MCF 10A (cell line): ENCODE results near the gene TIAM1. TPM values are rescaled to one million over a fixed set of nuclear protein-coding genes. Genes with fewer than 3 reads are reported as not detected.

ENCODE experiments used
- BruUV-seq: library from RNA; stranded (reverse); fragments of 400-500 nt; replicated peaks from 2 replicates; lab custom pipeline; 2021; lab: Mats Ljungman, UMichigan
- CTCF ChIA-PET: fragments of 300-600 bp; sonication (Branson Sonifier 250); formaldehyde crosslinking; extraction: SDS; loops from one replicate; lab custom pipeline; 2021; ENCODE audit warnings: antibody characterized with exemption, inconsistent platforms; lab: Yijun Ruan, JAX
- POLR2A ChIA-PET: fragments of 300-600, 350-650 bp; sonication (Branson Sonifier 250); formaldehyde crosslinking; extraction: SDS; loops from one replicate; lab custom pipeline; 2020; ENCODE audit warnings: antibody characterized with exemption, inconsistent platforms; lab: Yijun Ruan, JAX
- DNase-seq: peaks from one replicate; pipeline ENCODE4 v3.0.0-alpha.2; 2018; ENCODE audit not compliant: unreplicated experiment
- H3K27ac Mint-ChIP-seq: one replicate; pipeline ENCODE4 v1.8.0; 2022; ENCODE audit warnings: mild to moderate bottlenecking, low read depth, mixed read lengths; ENCODE audit not compliant: unreplicated experiment
- H3K27me3 Mint-ChIP-seq: one replicate; pipeline ENCODE4 v1.8.0; 2022; ENCODE audit warnings: mixed read lengths; ENCODE audit not compliant: insufficient read depth, unreplicated experiment
- H3K36me3 Mint-ChIP-seq: one replicate; pipeline ENCODE4 v1.8.0; 2022; ENCODE audit warnings: mild to moderate bottlenecking, moderate library complexity, mixed read lengths; ENCODE audit not compliant: insufficient read depth, unreplicated experiment
- H3K4me1 Mint-ChIP-seq: one replicate; pipeline ENCODE4 v1.8.0; 2022; ENCODE audit warnings: mixed read lengths; ENCODE audit not compliant: insufficient read depth, unreplicated experiment
- H3K4me3 Mint-ChIP-seq: one replicate; pipeline ENCODE4 v1.8.0; 2022; ENCODE audit warnings: mild to moderate bottlenecking, moderate library complexity, mixed read lengths; ENCODE audit not compliant: unreplicated experiment
- H3K9me3 Mint-ChIP-seq: one replicate; pipeline ENCODE4 v1.8.0; 2022; ENCODE audit warnings: mixed read lengths; ENCODE audit not compliant: unreplicated experiment
- CTCF ChIP-seq: fragments of 200-600 bp; IDR thresholded peaks from one replicate; pipeline ENCODE4 v1.8.0; 2022; ENCODE audit warnings: antibody characterized with exemption, mild to moderate bottlenecking; ENCODE audit not compliant: unreplicated experiment
- intact Hi-C: fragments of 100-400 bp; cut with micrococcal nuclease; formaldehyde crosslinking; loops from 2 replicates; pipeline ENCODE4 v1.14.1; 2022
- total RNA-seq: library from RNA; stranded (reverse); gene quantifications from 2 replicates; pipeline ENCODE4 v1.2.3, GENCODE V29; 2022

Gene TIAM1
- total RNA-seq, 1 experiment from 2014 or later, result 9.8 TPM

DNA sequence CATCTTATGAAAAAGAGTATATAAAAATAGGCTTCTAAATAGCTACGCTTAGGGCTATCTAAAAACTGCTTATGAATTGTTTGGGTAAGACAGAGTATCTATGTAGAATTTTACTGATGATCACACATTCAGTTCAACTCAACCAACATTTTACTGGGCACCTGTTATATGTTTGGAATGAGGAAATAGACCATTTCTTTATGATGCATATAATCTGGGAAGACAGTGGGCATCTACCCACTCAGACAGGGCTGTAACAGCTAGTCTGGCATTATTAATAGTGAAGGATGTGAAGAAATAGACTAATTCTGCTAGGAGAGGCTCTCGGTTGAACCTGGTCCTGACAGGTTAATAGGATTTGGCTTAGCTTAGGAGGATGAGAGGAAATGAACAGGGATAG lies 56.9 kb downstream of the TIAM1 start:
- no peaks in the 10 kb centered on the region for H3K27me3 Mint-ChIP-seq
- H3K4me1 Mint-ChIP-seq, result peaks cover 10% of the 10 kb centered on the region
- intact Hi-C loops, result no loop called here
- no peaks in the 10 kb centered on the region for H3K9me3 Mint-ChIP-seq
- TF ChIP-seq CTCF, result no peak
- DNase-seq, result no peak
- no peak overlapping the region for H3K27ac Mint-ChIP-seq
- H3K4me3 Mint-ChIP-seq, result no peak overlapping the region
- no TSS peak for BruUV-seq
- H3K36me3 Mint-ChIP-seq, result no peaks in the 10 kb centered on the region
- ChIA-PET POLR2A (interaction anchor here (0.7 kb wide), 2 partner anchors 26 to 314 kb away, joined by 3 to 4 read pairs; no protein-coding TSS in a partner anchor), CTCF (no interaction called here)

- no peak overlapping the region for H3K27ac Mint-ChIP-seq
- peaks cover 3% of the 10 kb centered on the region for H3K9me3 Mint-ChIP-seq
- intact Hi-C loops, result no loop called here
- peaks cover 14% of the 10 kb centered on the region for H3K4me1 Mint-ChIP-seq
- TF ChIP-seq CTCF, result no peak
- POLR2A ChIA-PET, result interaction anchor here (0.7 kb wide), 1 partner anchor 315 kb away, joined by 4 read pairs; no protein-coding TSS in a partner anchor
- CTCF ChIA-PET, result interaction anchor here (2.6 kb wide), 1 partner anchor 294 kb away, joined by 8 read pairs; no protein-coding TSS in a partner anchor
- no peaks in the 10 kb centered on the region for H3K36me3 Mint-ChIP-seq
- BruUV-seq, result no TSS peak
- H3K4me3 Mint-ChIP-seq, result no peak overlapping the region
- no peak for DNase-seq
- no peaks in the 10 kb centered on the region for H3K27me3 Mint-ChIP-seq
These were observed 57.4 kb downstream of the TIAM1 start for GRCh38 chr21:31286621-31287020.

GRCh38 chr21:31284797-31285397 lies 59.2 kb downstream of the TIAM1 start:
- Mint-ChIP-seq H3K27ac (no peak overlapping the region), H3K4me3 (no peak overlapping the region), H3K27me3 (no peaks in the 10 kb centered on the region), H3K36me3 (no peaks in the 10 kb centered on the region), H3K9me3 (peaks cover 7% of the 10 kb centered on the region), H3K4me1 (peaks cover 18% of the 10 kb centered on the region)
- DNase-seq, result peak; percentile 26
- intact Hi-C loops, result loop anchor here (5.0 kb wide), 1 partner anchor 57 kb away; the partner anchor contains the start of gene TIAM1
- POLR2A ChIA-PET, result interaction anchor here (0.6 to 1.3 kb wide), 2 partner anchors 11 to 26 kb away, joined by 3 to 6 read pairs; no protein-coding TSS in a partner anchor
- no peak for TF ChIP-seq CTCF
- BruUV-seq, result no TSS peak
- CTCF ChIA-PET, result interaction anchor here (0.6 to 2.6 kb wide), 3 partner anchors 63 to 513 kb away, joined by 3 to 8 read pairs (median 3); no protein-coding TSS in a partner anchor

DNA sequence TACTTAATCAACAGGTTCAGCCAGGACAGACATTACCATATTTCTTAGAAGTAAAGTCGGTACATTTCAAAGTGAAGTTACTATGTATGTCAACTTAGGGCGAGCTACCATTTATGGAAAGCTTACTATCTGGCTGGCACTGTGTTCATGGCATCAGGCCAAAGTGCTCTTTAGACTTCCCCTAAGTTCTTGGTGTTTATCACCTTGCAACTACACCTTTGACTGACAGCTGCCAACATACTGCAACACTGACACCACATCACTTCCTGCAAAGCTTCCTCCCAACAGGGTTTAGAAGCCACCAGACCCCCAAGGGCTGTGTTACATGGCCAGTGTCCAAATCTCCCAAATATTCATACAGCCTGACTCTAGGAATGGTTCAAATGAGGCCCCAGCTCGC lies 61.0 kb downstream of the TIAM1 start:
- DNase-seq, result peak; percentile 38
- ChIA-PET POLR2A (interaction anchor here (0.6 to 1.5 kb wide), 3 partner anchors 15 to 64 kb away, joined by 3 to 6 read pairs (median 3); no protein-coding TSS in a partner anchor), CTCF (interaction anchor here (0.5 to 1.5 kb wide), 3 partner anchors 10 to 321 kb away, joined by 3 to 4 read pairs (median 3); no protein-coding TSS in a partner anchor)
- H3K36me3 Mint-ChIP-seq, result no peaks in the 10 kb centered on the region
- peak overlapping the region; percentile 93 for H3K27ac Mint-ChIP-seq
- H3K4me1 Mint-ChIP-seq, result peaks cover 18% of the 10 kb centered on the region
- H3K9me3 Mint-ChIP-seq, result peaks cover 7% of the 10 kb centered on the region
- no peak for TF ChIP-seq CTCF
- intact Hi-C loops, result loop anchor here (5.0 kb wide), 1 partner anchor 59 kb away; the partner anchor contains the start of gene TIAM1
- no peak overlapping the region for H3K4me3 Mint-ChIP-seq
- H3K27me3 Mint-ChIP-seq, result no peaks in the 10 kb centered on the region
- BruUV-seq, result no TSS peak
